Measurements from ENCODE around the gene NTRK1. TPM values are rescaled to one million over a fixed set of nuclear protein-coding genes. Genes with fewer than 3 reads are reported as not detected.
A peak's percentile ranks its signal among the peaks of the same experiment; 100 is the strongest.

NTRK1 gene
- total RNA-seq, 1 donor from 2014 or later, result not detected

GRCh38 chr1:156896490-156897033 lies 35.9 kb downstream of the NTRK1 start:
- peak in 1 of 2 donors; percentile 90 for DNase-seq (ENCODE audit: low read depth in 2 of 2)

GRCh38 chr1:156897078-156897825 lies 36.6 kb downstream of the NTRK1 start:
- peak in 1 of 2 donors; percentile 60 for DNase-seq (ENCODE audit: low read depth in 2 of 2)

DNA sequence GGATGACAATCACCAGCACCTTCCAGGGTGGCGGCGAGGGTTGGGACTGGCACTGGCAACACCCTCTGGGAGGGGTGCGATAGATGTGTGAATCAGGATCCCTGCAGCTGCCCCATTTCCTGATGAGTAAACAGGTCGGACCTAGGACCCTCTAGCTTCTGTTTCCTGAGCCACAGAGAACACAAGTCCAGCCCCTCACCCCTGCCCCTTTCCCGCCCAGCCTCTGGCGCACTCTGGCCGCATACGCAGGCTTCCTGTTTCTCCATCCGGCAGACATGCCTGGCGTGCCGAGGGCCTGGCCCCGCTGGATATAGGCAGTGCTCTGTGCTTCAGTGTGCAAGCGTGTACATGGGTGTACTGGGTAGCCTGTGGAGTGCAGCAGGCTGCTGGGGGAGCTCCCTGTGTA lies 37.5 kb downstream of the NTRK1 start:
- peak; percentile 96 to 99 for DNase-seq (ENCODE audit: low read depth in 2 of 2)

DNA sequence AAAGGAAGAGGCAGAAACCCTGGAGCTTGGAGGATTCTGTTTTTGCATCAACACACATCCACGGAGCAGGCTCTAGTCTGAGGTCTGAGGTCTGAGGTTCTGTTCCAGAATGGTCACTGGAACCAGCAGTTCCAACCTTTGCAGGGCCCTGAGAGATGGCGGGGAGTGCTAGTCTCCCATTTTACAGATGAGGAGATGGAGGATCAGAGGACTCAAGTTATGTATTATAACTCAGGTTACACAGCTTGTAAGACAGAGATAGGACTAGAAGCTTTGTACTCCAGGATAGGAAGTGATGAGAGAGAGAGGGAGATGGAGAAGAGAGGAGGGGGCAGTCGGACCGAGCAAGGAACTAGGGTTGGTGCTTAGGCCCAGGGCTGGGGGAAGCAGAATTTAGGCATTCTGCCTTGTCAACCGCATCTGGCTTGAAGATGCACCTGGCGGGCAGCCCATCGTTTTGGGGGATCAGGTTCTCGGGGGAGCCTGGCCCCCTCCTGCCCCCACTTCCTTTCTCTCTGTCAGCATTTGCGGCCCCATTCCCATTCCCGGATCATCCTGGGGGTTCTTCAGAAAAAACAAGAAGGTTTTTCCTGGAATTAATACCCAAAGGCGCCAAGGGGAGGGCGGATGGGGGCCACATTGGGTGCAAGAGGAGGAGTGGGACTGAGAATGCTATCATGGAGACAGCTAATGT lies 38.5 kb downstream of the NTRK1 start:
- no peak for DNase-seq (ENCODE audit: low read depth in 2 of 2)

DNA sequence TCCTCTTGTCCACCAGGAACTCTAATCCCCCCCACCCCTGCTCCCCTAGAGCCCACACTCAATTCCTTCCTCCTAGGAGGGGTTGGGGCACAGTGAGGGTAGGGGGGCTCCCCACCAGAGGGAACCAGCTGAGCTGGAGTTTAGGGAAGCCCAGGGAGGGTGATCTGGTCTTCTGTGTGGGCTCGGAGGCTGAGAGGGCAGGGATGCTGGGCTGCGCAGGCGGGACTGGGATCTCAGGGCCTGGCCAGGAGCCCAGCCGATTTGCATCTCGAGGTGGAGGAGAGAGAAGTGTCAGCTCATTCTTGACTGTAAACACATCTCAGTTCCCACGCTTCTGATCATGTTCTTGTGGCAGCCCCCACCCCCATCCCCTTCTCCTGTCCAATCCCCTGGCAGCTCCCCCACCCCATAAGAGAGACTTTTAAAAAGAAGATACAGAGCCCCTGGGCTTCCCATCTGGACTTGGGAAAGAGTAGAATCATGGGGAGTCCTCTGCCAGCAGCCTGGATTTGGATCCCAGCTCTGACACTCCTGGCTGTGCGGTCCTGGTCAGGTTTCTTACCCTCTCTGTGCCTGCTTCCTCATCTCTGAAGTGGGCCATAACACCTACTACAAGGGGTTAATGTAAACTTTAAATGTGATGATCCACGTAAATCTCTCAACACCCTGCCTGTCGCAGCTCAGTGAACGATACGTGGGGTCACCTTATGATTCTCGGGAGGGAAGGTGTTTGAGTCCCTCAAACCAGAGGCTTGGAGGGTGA lies 39.5 kb downstream of the NTRK1 start:
- DNase-seq (ENCODE audit: low read depth in 2 of 2), result peak in 1 of 2 donors; percentile 88

DNA sequence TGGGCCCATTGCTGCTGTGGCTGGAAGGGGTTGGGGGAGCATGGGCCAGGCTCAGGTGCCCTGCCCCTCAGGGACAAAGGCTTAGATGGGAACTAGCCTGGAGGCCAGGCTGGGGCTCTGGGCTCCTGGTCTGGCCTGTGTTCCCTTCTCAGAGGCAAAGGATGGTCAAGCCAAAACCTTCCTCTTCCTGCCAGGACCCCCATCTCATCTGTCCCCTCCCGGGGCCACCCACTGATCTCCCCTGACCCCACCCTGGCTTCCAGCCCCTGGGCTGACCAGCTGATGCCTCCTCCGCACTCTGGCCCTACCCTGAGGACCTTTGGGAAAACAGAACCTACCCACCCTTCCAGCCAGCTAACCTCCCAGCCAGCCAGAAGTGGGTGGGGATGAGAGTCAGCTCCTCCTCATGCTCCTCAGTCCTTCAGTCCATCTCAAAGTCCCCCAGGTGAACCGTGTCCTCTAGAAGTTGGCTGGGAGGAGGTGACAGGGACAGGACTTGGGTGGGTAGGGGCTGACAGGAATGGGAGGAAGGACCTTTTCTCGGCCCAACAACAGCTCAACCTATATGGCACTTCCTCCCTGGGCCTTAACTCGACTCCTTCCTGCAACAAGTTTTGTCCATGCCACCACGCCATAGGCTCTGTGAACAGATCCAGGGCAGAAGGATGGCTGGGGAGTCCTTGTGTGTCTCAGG lies 40.4 kb downstream of the NTRK1 start:
- no peak for DNase-seq (ENCODE audit: low read depth in 2 of 2)

- no peak for DNase-seq (ENCODE audit: low read depth in 2 of 2)
Observed at GRCh38 chr1:156901590-156901900, 40.9 kb downstream of the NTRK1 start.

- DNase-seq (ENCODE audit: low read depth in 2 of 2), result peak in 1 of 2 donors; percentile 69
Observed at GRCh38 chr1:156901966-156902915, 41.6 kb downstream of the NTRK1 start.

DNA sequence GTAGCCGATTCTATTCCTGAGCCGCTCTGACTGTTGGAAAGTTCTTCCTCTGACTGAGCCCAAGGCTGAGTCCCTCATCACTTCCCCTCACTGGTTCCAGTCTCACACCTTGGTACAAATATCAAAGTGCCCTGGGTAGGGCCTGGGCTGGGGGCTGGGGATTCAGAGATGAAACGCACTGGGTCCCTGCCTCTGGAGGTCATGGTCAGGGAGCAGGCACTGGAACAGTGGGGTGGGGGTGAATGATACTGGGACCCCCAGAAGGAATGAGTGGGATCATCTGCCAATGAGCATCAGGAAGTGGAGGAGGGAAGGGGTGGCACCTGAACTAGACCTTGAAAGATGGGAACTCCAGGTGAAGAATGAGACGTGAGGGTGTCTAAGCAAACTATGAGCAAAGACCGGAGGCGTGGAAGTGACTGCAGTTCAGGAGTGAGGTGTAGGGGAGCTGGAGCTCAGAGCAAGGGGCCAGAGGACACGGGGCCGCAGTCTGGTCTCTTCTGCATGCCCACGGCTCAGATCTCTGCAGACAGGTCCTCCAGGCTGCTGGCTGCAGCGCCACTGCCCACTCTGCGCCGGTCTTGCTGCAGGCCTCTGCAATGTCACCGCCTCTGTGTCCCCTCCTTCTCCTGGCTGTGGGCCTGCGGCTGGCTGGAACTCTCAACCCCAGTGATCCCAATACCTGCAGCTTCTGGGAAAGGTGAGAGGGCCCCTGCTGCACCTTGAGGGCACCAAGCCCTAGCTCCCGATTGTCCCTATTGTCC lies 42.8 kb downstream of the NTRK1 start:
- no peak for DNase-seq (ENCODE audit: low read depth in 2 of 2)

DNA sequence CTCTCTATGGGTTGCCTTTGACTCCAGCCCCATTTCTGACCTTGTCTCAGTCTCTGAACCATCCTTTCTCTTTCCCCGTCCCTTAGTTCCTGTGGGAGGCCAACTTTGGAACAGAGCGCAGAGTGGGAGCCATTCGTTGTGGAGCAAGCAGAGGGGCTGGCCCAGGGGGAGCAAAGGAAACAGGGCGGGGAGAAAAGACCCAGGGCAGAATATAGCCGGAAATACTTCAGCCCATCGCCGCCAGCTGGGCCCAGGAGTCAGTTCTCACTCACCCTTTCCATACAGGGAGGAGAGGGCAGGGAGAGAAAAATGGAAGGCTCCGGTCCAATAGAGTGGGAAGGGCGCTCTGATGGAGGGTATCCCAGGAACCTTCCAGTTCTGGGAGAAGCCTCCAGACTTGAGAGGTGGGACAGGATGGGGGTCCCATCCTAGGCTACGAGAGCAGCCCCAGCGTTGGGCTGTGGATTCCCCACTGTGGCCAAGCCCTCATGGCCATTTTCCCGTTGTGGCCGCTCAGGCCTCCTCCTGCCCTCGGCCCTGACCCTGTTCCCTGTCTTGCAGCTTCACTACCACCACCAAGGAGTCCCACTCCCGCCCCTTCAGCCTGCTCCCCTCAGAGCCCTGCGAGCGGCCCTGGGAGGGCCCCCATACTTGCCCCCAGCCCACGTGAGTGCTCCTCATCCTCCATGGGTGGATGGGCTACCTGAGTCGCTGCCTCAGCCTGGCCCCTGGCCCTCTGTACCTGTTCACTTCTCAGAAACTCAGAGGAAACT lies 43.7 kb downstream of the NTRK1 start:
- peak in 1 of 2 donors; percentile 54 for DNase-seq (ENCODE audit: low read depth in 2 of 2)

- no peak for DNase-seq (ENCODE audit: low read depth in 2 of 2)
Observed at GRCh38 chr1:156905176-156905575, 44.5 kb downstream of the NTRK1 start.

GRCh38 chr1:156905651-156906050 lies 45.0 kb downstream of the NTRK1 start:
- DNase-seq (ENCODE audit: low read depth in 2 of 2), result no peak

DNA sequence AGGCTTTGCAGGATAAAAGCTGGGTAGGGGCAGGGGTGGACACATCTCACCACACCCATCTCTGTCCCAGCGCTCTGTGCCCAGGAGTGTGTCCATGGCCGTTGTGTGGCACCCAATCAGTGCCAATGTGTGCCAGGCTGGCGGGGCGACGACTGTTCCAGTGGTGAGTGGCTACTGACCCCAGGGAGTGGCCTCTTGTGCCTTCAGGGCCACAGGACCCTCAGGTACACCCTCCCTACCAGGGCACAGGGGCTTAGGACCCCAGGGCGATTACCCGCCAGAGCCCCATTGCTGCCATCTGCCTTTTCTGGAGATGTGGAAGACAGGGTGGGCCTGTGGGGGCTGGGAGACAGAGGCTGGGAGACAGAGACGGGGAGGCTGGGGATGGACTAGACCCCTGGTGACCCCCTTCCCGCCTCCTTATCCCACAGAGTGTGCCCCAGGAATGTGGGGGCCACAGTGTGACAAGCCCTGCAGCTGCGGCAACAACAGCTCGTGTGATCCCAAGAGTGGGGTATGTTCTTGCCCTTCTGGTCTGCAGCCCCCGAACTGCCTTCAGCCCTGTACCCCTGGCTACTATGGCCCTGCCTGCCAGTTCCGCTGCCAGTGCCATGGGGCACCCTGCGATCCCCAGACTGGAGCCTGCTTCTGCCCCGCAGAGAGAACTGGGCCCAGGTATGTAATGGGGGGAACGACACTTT lies 45.7 kb downstream of the NTRK1 start:
- DNase-seq (ENCODE audit: low read depth in 2 of 2), result no peak

DNA sequence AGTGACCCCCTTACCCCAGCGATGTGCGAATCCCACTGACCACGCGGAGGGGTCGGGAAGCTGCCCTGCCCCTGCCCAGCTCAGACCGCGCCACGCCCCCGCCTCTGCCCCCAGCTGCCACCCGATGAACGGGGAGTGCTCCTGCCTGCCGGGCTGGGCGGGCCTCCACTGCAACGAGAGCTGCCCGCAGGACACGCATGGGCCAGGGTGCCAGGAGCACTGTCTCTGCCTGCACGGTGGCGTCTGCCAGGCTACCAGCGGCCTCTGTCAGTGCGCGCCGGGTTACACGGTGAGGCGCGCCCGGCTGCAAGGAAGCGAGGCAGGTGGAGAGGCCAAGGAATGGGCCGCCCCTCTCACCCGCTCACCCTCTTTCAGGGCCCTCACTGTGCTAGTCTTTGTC lies 47.9 kb downstream of the NTRK1 start:
- DNase-seq (ENCODE audit: low read depth in 2 of 2), result no peak

DNA sequence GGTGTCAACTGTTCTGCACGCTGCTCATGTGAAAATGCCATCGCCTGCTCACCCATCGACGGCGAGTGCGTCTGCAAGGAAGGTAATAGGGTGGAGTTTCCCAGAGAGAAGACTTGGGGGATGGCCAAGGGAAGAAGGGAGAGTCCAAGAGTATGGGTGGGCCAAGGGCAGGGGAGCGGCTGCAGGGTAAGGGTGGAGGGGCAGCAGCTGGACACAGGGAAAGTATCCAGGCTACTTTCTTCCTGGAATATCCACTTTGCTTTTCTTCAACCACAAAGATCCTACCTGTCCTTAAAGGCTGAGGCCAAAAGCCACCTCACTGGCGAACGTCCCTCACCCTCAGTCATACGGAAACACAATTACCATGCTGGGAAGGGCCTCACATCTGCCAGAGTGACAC lies 48.3 kb downstream of the NTRK1 start:
- no peak for DNase-seq (ENCODE audit: low read depth in 2 of 2)

DNA sequence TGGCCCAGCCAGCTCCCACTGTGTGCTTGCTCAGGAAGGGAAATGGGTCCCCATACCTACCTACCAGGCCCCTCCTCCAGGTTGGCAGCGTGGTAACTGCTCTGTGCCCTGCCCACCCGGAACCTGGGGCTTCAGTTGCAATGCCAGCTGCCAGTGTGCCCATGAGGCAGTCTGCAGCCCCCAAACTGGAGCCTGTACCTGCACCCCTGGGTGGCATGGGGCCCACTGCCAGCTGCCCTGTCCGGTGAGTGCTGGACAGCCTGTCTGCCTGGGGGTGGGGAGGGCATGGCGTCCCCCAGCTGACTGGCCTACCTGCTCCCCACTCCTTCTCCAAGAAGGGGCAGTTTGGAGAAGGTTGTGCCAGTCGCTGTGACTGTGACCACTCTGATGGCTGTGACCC lies 49.0 kb downstream of the NTRK1 start:
- DNase-seq (ENCODE audit: low read depth in 2 of 2), result no peak

DNA sequence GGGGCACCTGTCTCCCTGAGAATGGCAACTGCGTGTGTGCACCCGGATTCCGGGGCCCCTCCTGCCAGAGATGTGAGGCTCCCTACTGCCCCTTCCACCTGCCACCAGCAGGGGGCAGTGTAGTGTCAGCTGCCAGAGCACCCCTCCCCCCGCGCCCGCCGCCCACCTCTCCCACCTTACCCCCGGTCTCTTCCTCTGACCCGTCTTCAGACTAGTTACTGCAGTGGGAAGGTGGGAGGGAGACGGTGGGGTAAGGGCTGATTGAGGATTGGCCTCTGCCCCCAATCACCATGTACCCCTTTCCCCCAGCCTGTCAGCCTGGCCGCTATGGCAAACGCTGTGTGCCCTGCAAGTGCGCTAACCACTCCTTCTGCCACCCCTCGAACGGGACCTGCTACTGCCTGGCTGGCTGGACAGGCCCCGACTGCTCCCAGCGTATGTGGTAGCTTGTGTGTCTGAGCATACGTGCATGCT lies 49.7 kb downstream of the NTRK1 start:
- peak in 1 of 2 donors; percentile 52 for DNase-seq (ENCODE audit: low read depth in 2 of 2)

Measured in dermis microvascular lymphatic vessel endothelial cell (primary cell).